Keratinocyte (primary cell): Measurements from ENCODE around the gene NDRG2. TPM values are rescaled to one million over a fixed set of nuclear protein-coding genes. Genes with fewer than 3 reads are reported as not detected.

Experiments used
- DNase-seq: peaks from one replicate; pipeline ENCODE4 v3.0.0-alpha.2; 2011; ENCODE audit warnings: low read depth, missing footprints, low spot score
- FAIRE-seq: peaks from 2 replicates; lab custom pipeline; 2011; peaks lifted over from hg19 to GRCh38; lab: Jason Lieb, UNC
- H2AFZ ChIP-seq: 2 replicates; pipeline ENCODE4 v1.6.0; 2012; ENCODE audit warnings: low read length, control low read depth, inconsistent platforms; ENCODE audit not compliant: control insufficient read depth
- H3K27ac ChIP-seq: 2 replicates; pipeline ENCODE4 v1.5.1; 2011; ENCODE audit warnings: low read length; ENCODE audit not compliant: control insufficient read depth, insufficient read depth
- H3K27me3 ChIP-seq: 3 replicates; pipeline ENCODE4 v1.6.0; 2011; ENCODE audit warnings: low read length; ENCODE audit not compliant: control insufficient read depth, insufficient read depth; ENCODE audit errors: extremely low read depth
- H3K36me3 ChIP-seq, 2 experiments: 2 replicates in 1 of 2; 3 replicates in 1 of 2; pipeline ENCODE4 v1.5.1; 2011; ENCODE audit warnings: low read length in 2 of 2, mild to moderate bottlenecking in 1 of 2; ENCODE audit not compliant: control insufficient read depth in 2 of 2, insufficient read depth in 2 of 2; ENCODE audit errors: extremely low read depth in 1 of 2
- H3K4me1 ChIP-seq: 3 replicates; pipeline ENCODE4 v1.5.1; 2011; ENCODE audit warnings: low read length; ENCODE audit not compliant: control insufficient read depth, insufficient read depth; ENCODE audit errors: extremely low read depth
- H3K4me2 ChIP-seq: 3 replicates; pipeline ENCODE4 v1.6.0; 2011; ENCODE audit warnings: low read depth, low read length; ENCODE audit not compliant: control insufficient read depth, insufficient read depth; ENCODE audit errors: extremely low read depth
- H3K4me3 ChIP-seq, 3 experiments: fragments of 200-600 bp in 1 of 3; sonication (generic) in 1 of 3; 2 replicates in 2 of 3; 3 replicates in 1 of 3; pipeline ENCODE4 v1.5.1; 2011 to 2016; ENCODE audit warnings: low read length in 3 of 3, mild to moderate bottlenecking in 3 of 3, control low read depth in 2 of 3, inconsistent platforms in 1 of 3, low read depth in 1 of 3, mixed read lengths in 1 of 3, mixed run types in 1 of 3, moderate library complexity in 1 of 3; ENCODE audit not compliant: control insufficient read depth in 2 of 3, insufficient read depth in 2 of 3; ENCODE audit errors: extremely low read depth in 1 of 3
- H3K79me2 ChIP-seq: 2 replicates; pipeline ENCODE4 v1.6.0; 2012; ENCODE audit warnings: low read length; ENCODE audit not compliant: control insufficient read depth, insufficient read depth
- H3K9ac ChIP-seq: 3 replicates; pipeline ENCODE4 v1.6.0; 2011; ENCODE audit warnings: low read length; ENCODE audit not compliant: control insufficient read depth, insufficient read depth; ENCODE audit errors: extremely low read depth
- H3K9me1 ChIP-seq: 3 replicates; pipeline ENCODE4 v1.6.0; 2011; ENCODE audit warnings: low read length; ENCODE audit not compliant: control insufficient read depth, insufficient read depth; ENCODE audit errors: extremely low read depth
- H3K9me3 ChIP-seq: 2 replicates; pipeline ENCODE4 v1.5.1; 2012; ENCODE audit warnings: low read depth, low read length; ENCODE audit not compliant: control insufficient read depth
- H4K20me1 ChIP-seq: 3 replicates; pipeline ENCODE4 v1.6.0; 2011; ENCODE audit warnings: low read length; ENCODE audit not compliant: control insufficient read depth, insufficient read depth; ENCODE audit errors: extremely low read depth
- EZH2 ChIP-seq: IDR thresholded peaks from one replicate; pipeline ENCODE4 v1.6.1; 2012; ENCODE audit warnings: inconsistent platforms, mild to moderate bottlenecking, low read length, moderate library complexity
- dilution Hi-C: fragments of 300-500 bp; cut with MboI; formaldehyde crosslinking; loops from one replicate; pipeline ENCODE4 v1.7.0; 2020; ENCODE audit warnings: low sequenced_read_pairs; ENCODE audit not compliant: extremely low pct_ligation_motif_present
- polyA plus RNA-seq, 5 experiments: library from polyadenylated mRNA; depleted of rRNA in 3 of 5; stranded (reverse) in 3 of 5; stranded (forward) in 1 of 5; unstranded in 1 of 5; fragments of >200 nt; gene quantifications; 1 replicate in 1 of 5; 2 replicates in 3 of 5; 3 replicates in 1 of 5; pipeline versions ENCODE4 v1.2.1 to v1.2.3, GENCODE V29; 2011 to 2012; ENCODE audit warnings: missing spikeins in 2 of 5, low read depth in 1 of 5, low replicate concordance in 1 of 5
- TF ChIP-seq, protein P1 (sequence below), 3 experiments: IDR thresholded peaks in 1 of 3; conservative IDR thresholded peaks in 1 of 3; optimal IDR thresholded peaks in 1 of 3; 2 replicates in 2 of 3; 3 replicates in 1 of 3; pipeline versions ENCODE3 to v1.5.1; 2011; ENCODE audit warnings: low read length in 3 of 3, mild to moderate bottlenecking in 3 of 3, moderate library complexity in 2 of 3, control low read depth in 1 of 3, inconsistent platforms in 1 of 3; ENCODE audit not compliant: insufficient read depth in 2 of 3; ENCODE audit errors: extremely low read depth in 1 of 3

Gene NDRG2
- polyA plus RNA-seq, 1 donor (not counting 4 experiments of a cell fraction or from before 2014, with no cell fraction given) = 11.1 TPM

DNA sequence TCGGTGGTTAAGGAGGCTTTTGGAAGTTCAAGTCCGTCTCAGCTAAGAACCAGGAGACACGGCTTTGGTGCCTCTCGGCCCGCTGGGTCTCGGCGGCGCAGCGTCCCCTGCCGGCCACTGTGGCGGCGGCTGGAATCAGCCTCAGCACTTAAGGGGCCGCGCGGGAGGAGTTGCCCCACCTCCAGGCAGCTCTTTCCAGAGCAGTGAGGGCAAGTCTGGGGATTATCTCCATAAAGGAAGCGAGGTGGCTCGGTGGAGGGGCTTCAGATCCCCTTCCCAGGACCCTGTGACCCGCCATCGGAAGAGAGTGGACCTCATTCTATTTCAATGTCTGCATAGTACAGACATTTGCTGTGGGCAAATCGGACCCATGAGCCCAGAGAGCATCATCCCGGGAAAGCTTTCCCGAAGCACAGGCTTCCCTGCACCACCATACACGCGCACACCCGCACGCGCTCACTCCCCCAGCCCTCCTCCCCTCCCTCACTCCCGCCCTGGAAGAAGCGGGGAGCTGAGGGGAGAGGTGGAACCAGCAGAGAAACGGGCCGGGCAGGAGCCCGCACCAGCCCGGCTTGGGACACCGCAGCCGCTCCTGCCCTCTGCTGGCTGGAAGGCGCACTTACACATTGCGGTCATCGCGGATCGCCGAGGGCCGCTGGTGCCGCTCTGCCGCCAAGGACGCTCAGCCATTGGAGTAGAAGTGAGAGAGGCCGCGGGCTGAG is 53.7 kb downstream of the NDRG2 start:
- dilution Hi-C loops = no loop called here
- peak; percentile 41 for FAIRE-seq
- peak overlapping the region; percentile 98 for H2AFZ ChIP-seq
- no peaks in the 10 kb centered on the region for H3K36me3 ChIP-seq
- peak overlapping the region; percentile 55 for H3K27ac ChIP-seq
- no peaks in the 10 kb centered on the region for H4K20me1 ChIP-seq
- peak; percentile 38 for DNase-seq
- peaks cover 3% of the 10 kb centered on the region for H3K27me3 ChIP-seq
- H3K9ac ChIP-seq = peak overlapping the region; percentile 75
- H3K4me3 ChIP-seq = peak overlapping the region; percentile 48 to 80 (median 74)
- no peaks in the 10 kb centered on the region for H3K9me3 ChIP-seq
- H3K79me2 ChIP-seq = no peaks in the 10 kb centered on the region
- no peaks in the 10 kb centered on the region for H3K9me1 ChIP-seq
- H3K4me2 ChIP-seq = peak overlapping the region; percentile 94
- TF ChIP-seq, protein P1, sequence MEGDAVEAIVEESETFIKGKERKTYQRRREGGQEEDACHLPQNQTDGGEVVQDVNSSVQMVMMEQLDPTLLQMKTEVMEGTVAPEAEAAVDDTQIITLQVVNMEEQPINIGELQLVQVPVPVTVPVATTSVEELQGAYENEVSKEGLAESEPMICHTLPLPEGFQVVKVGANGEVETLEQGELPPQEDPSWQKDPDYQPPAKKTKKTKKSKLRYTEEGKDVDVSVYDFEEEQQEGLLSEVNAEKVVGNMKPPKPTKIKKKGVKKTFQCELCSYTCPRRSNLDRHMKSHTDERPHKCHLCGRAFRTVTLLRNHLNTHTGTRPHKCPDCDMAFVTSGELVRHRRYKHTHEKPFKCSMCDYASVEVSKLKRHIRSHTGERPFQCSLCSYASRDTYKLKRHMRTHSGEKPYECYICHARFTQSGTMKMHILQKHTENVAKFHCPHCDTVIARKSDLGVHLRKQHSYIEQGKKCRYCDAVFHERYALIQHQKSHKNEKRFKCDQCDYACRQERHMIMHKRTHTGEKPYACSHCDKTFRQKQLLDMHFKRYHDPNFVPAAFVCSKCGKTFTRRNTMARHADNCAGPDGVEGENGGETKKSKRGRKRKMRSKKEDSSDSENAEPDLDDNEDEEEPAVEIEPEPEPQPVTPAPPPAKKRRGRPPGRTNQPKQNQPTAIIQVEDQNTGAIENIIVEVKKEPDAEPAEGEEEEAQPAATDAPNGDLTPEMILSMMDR (optimal IDR thresholded peaks at IDR 0.05 in 1 of 3, IDR thresholded peaks at IDR 0.05 in 1 of 3, conservative IDR thresholded peaks at IDR 0.05 in 1 of 3; ENCODE audit: extremely low read depth in 1 of 3, insufficient read depth in 2 of 3, low read length in 3 of 3) = peak; percentile 84 to 100 (median 94)
- TF ChIP-seq EZH2 = no peak
- peaks cover 18% of the 10 kb centered on the region for H3K4me1 ChIP-seq

DNA sequence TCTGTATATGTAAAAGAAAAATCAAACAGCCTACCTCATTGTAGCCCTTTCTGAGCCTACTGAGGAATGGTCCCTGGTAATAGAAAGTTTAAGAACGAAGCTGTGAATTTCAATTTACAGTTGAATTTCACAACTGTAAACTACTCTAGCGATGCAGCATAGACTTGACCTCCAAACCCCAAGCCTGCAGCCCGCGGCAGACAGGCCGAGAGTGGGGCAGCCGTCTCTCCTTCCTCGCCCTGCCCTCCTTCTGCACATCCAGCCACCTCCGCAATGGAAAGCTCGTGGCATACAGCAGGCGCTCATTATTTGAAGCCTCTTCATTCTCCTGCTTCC is 54.2 kb downstream of the NDRG2 start:
- dilution Hi-C loops = no loop called here
- Histone ChIP-seq H3K79me2 (no peaks in the 10 kb centered on the region), H3K27me3 (peaks cover 3% of the 10 kb centered on the region), H3K9me3 (no peaks in the 10 kb centered on the region), H3K4me1 (peaks cover 18% of the 10 kb centered on the region), H3K4me3 (peak overlapping the region; percentile 48 to 80 (median 74)), H3K9me1 (no peaks in the 10 kb centered on the region), H3K27ac (no peak overlapping the region), H3K4me2 (peak overlapping the region; percentile 94), H3K36me3 (no peaks in the 10 kb centered on the region), H3K9ac (peak overlapping the region; percentile 75), H2AFZ (peak overlapping the region; percentile 98), H4K20me1 (no peaks in the 10 kb centered on the region)
- DNase-seq (no peak), FAIRE-seq (no peak)
- TF ChIP-seq, protein P1 (optimal IDR thresholded peaks at IDR 0.05 in 1 of 3, IDR thresholded peaks at IDR 0.05 in 1 of 3, conservative IDR thresholded peaks at IDR 0.05 in 1 of 3; ENCODE audit: extremely low read depth in 1 of 3, insufficient read depth in 2 of 3, low read length in 3 of 3) = no peak
- TF ChIP-seq EZH2 = no peak
